Testis (tissue), 3 donors: ENCODE results near the gene EIPR1. TPM values are rescaled to one million over a fixed set of nuclear protein-coding genes. Genes with fewer than 3 reads are reported as not detected.

Source experiments
- DNase-seq: peaks from one replicate; pipeline ENCODE4 v3.0.0-alpha.2; 2019
- H3K27ac ChIP-seq, 2 donors: fragments of 200-600 bp; sonication (generic); one replicate each; pipeline ENCODE4 v1.5.1; 2019
- H3K27me3 ChIP-seq: fragments of 200-600 bp; sonication (generic); one replicate; pipeline ENCODE4 v1.5.1; 2019
- H3K36me3 ChIP-seq: fragments of 200-600 bp; sonication (generic); one replicate; pipeline ENCODE4 v1.5.1; 2017; ENCODE audit warnings: low read depth; ENCODE audit errors: missing control alignments
- H3K4me1 ChIP-seq: fragments of 200-600 bp; sonication (generic); one replicate; pipeline ENCODE4 v1.5.1; 2019
- H3K4me3 ChIP-seq, 2 donors: fragments of 200-600 bp; sonication (generic); one replicate each; pipeline ENCODE4 v1.5.1; 2017 to 2019
- H3K9me3 ChIP-seq: fragments of 200-600 bp; sonication (generic); one replicate; pipeline ENCODE4 v1.5.1; 2017
- POLR2A ChIP-seq: fragments of 450-650 bp; IDR thresholded peaks from one replicate; pipeline ENCODE4 v1.6.1; 2017; ENCODE audit warnings: antibody characterized with exemption, mild to moderate bottlenecking, moderate library complexity
- WGBS, 2 donors: methylation state at CpG; one replicate each; pipeline ENCODE4 v1.1.5; 2018; 5-methylcytosine and 5-hydroxymethylcytosine counted together
- intact Hi-C: fragments of 100-400 bp; cut with DNase I; formaldehyde crosslinking; loops from one replicate; pipeline ENCODE4 v1.15.1; 2023; ENCODE audit warnings: low total_unique reads
- polyA plus RNA-seq: library from polyadenylated mRNA; stranded (reverse); fragments of 350-450 nt; fragmentation: Illumina TruSeq; extraction: RNeasy Lipid Tissue Mini Kit (QIAGEN cat#74804); gene quantifications from one replicate; pipeline ENCODE4 v1.2.3, GENCODE V29; 2014; ENCODE audit warnings: low read depth, low replicate concordance; ENCODE audit not compliant: insufficient read depth
- total RNA-seq, 2 donors: library from RNA; depleted of rRNA; stranded (reverse); fragments of >200 nt; gene quantifications; one replicate each; pipeline ENCODE4 v1.2.3, GENCODE V29; 2016
- TF ChIP-seq, protein P1 (sequence below), 3 experiments: fragments of 450-650 bp in 2 of 3; fragments of 200-600 bp in 1 of 3; sonication (generic) in 1 of 3; IDR thresholded peaks; one replicate each; pipeline ENCODE4 v1.5.1; 2016 to 2019; ENCODE audit warnings: antibody characterized with exemption in 3 of 3, mild to moderate bottlenecking in 2 of 3, moderate library complexity in 1 of 3

Gene EIPR1
- total and polyA plus RNA-seq, 3 donors from 2014 or later, result 31.5 to 40.2 (median 32.1) TPM

DNA sequence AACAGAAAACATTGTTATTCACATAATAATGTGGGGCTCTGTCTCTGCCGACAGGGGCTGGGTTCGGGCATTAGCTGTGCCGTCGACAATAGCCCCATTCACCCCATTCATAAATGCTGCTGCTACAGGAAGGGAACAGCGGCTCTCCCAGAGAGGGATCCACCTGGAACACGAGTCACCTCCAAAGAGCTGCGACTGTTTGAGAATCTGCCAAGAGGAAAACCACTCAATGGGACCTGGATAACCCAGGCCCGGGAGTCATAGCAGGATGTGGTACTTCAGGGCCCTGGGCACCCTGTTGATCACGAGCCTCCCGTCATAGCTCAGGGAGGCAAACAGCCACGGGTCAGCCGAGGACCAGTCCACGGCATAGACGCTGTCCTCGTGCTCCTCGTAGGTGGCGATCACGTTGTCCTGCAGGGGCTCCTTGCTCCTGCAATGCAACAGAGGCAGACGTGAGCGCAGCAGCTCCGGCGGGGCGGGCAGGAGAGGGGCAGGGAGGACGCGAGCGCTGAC lies 188.5 kb downstream of the EIPR1 start:
- Histone ChIP-seq H3K9me3 (no peaks in the 10 kb centered on the region), H3K36me3 (no peaks in the 10 kb centered on the region), H3K27me3 (no peaks in the 10 kb centered on the region), H3K4me1 (no peaks in the 10 kb centered on the region), H3K27ac (no peak overlapping the region), H3K4me3 (no peak overlapping the region)
- DNase-seq, result no peak
- intact Hi-C loops, result no loop called here
- 87 to 93% methylated on average over 15 to 26 of the region's 26 CpGs for WGBS, 2 donors
- TF ChIP-seq, protein P1, sequence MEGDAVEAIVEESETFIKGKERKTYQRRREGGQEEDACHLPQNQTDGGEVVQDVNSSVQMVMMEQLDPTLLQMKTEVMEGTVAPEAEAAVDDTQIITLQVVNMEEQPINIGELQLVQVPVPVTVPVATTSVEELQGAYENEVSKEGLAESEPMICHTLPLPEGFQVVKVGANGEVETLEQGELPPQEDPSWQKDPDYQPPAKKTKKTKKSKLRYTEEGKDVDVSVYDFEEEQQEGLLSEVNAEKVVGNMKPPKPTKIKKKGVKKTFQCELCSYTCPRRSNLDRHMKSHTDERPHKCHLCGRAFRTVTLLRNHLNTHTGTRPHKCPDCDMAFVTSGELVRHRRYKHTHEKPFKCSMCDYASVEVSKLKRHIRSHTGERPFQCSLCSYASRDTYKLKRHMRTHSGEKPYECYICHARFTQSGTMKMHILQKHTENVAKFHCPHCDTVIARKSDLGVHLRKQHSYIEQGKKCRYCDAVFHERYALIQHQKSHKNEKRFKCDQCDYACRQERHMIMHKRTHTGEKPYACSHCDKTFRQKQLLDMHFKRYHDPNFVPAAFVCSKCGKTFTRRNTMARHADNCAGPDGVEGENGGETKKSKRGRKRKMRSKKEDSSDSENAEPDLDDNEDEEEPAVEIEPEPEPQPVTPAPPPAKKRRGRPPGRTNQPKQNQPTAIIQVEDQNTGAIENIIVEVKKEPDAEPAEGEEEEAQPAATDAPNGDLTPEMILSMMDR (IDR thresholded peaks at IDR 0.05), result no peak
- TF ChIP-seq POLR2A, result no peak

DNA sequence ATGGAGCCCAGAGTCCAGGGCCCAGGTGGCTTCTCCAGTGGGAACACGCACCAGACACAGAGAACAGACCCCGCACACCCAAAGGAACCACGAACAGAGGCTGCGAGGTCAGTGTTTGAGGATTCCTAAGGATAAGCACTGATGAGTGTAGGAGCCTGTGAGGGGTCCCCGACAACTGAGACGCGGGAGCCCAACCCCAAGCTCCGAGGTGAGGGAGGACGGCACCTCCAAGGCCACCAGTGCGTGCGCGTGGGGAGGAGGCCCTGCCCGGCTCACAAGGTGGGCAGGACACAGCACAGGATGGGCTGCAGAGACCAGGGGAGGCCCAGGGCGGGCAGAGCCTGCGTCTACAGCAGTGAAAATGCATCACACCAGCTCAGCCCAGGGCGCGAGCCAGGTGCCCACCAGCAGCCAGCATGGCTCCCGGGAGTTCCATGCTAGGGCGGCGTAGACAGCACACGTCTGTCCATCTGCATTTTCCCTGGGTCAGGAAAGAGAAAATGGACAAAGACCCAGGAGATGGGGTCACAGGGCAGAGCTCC lies 189.1 kb downstream of the EIPR1 start:
- H3K27ac ChIP-seq, result no peak overlapping the region
- intact Hi-C loops, result no loop called here
- no peaks in the 10 kb centered on the region for H3K36me3 ChIP-seq
- no peak for DNase-seq
- TF ChIP-seq, protein P1 (IDR thresholded peaks at IDR 0.05), result no peak
- TF ChIP-seq POLR2A, result no peak
- no peaks in the 10 kb centered on the region for H3K9me3 ChIP-seq
- no peaks in the 10 kb centered on the region for H3K4me1 ChIP-seq
- H3K27me3 ChIP-seq, result no peaks in the 10 kb centered on the region
- no peak overlapping the region for H3K4me3 ChIP-seq
- WGBS, 2 donors, result 93 to 100% methylated on average over 8 to 21 of the region's 21 CpGs

DNA sequence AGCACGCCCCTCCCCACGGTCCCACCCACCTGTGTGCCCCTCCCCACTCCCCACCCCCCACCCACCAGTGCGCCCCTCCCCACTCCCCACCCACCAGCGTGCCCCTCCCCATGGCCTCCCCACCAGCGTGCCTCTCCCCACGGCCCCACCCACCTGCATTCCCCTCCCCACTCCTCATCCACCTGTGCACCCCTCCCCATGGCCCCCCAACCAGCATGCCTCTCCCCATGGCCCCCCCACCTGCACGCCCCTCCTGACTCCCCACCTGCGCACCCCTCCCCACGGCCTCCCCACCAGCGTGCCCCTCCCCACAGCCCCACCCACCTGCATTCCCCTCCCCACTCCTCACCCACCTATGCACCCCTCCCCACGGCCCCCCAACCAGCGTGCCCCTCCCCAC lies 190.2 kb downstream of the EIPR1 start:
- no peak for TF ChIP-seq POLR2A
- TF ChIP-seq, protein P1 (IDR thresholded peaks at IDR 0.05), result no peak
- Histone ChIP-seq H3K27me3 (no peaks in the 10 kb centered on the region), H3K4me1 (no peaks in the 10 kb centered on the region), H3K27ac (no peak overlapping the region), H3K9me3 (no peaks in the 10 kb centered on the region), H3K36me3 (no peaks in the 10 kb centered on the region), H3K4me3 (no peak overlapping the region)
- intact Hi-C loops, result no loop called here
- DNase-seq, result no peak
- WGBS, 2 donors, result 93 to 100% methylated on average over 1 to 2 of the region's 12 CpGs

DNA sequence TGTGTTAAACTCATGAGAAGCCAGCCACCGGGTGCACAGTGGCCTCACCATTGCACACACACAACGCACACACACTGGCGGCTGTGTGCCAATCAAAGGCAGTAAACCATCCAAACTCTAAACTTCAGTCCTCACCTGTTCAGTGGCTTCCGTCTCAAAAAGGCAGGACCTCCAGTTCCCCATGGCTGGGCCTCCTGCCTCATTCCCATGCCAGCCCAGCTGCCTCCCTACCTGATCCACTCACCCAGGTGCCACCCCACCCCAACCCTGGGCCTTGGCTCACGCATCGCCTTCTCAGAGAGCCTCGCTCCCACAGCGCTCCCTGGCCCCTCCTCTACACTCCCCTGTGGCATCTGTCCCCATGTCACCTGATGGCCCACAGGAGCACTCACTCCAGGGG lies 190.9 kb downstream of the EIPR1 start:
- TF ChIP-seq, protein P1 (IDR thresholded peaks at IDR 0.05), result no peak
- no peak for TF ChIP-seq POLR2A
- Histone ChIP-seq H3K36me3 (no peaks in the 10 kb centered on the region), H3K9me3 (no peaks in the 10 kb centered on the region), H3K4me3 (no peak overlapping the region), H3K27ac (no peak overlapping the region), H3K27me3 (no peaks in the 10 kb centered on the region), H3K4me1 (no peaks in the 10 kb centered on the region)
- intact Hi-C loops, result no loop called here
- DNase-seq, result no peak
- WGBS, 2 donors, result 94 to 98% methylated on average over 7 to 8 of the region's 8 CpGs

DNA sequence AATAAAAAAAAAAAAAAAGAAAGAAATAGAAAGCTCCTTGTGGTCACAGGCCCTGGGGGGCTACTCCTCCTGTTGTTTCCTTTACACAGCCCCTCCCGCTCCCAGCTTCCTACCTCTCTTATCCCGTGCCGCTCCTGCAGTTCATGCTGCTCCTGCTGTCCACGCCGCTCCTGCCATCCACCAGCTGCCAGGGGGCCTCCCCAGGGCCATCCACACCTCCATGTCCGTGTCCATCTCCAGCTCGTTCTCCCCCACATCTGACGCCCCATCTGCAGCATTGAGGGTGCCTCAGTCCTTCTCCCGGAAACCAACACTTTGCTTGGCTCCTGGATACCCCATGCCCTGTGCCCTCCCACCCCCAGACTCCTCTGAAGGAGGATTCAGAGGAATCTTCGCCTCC lies 191.7 kb downstream of the EIPR1 start:
- no peaks in the 10 kb centered on the region for H3K9me3 ChIP-seq
- H3K27me3 ChIP-seq, result no peaks in the 10 kb centered on the region
- H3K36me3 ChIP-seq, result no peaks in the 10 kb centered on the region
- 96 to 98% methylated on average over 10 of the region's 10 CpGs for WGBS, 2 donors
- H3K4me3 ChIP-seq, result no peak overlapping the region
- no peak for TF ChIP-seq POLR2A
- TF ChIP-seq, protein P1 (IDR thresholded peaks at IDR 0.05), result no peak
- intact Hi-C loops, result no loop called here
- DNase-seq, result no peak
- no peaks in the 10 kb centered on the region for H3K4me1 ChIP-seq
- no peak overlapping the region for H3K27ac ChIP-seq
